Activated B cell treated with CpG ODN at 0.5 μM for 24 hours (primary cell): ENCODE measurements around the gene MROH2A. TPM values are rescaled to one million over a fixed set of nuclear protein-coding genes. Genes with fewer than 3 reads are reported as not detected.
"Not testable (repeated sequence)": the region's sequence is repeated elsewhere in the genome, so short reads cannot be mapped to it uniquely, and the experiment has no call there.

Experiments used
- ATAC-seq: fragments of 200-7000 bp; cut with Tn5 transposase; one replicate; pipeline ENCODE4 v1.10.0; 2021; ENCODE audit warnings: low read depth, mild to moderate bottlenecking, moderate library complexity
- CTCF ChIA-PET: fragments of 350-600 bp; sonication (Branson Sonifier 250); formaldehyde crosslinking; loops from one replicate; lab custom pipeline; 2021; ENCODE audit warnings: antibody characterized with exemption; lab: Charles Lee
- POLR2A ChIA-PET: fragments of 350-600 bp; sonication (Branson Sonifier 250); formaldehyde crosslinking; loops from one replicate; lab custom pipeline; 2021; ENCODE audit warnings: antibody characterized with exemption; lab: Charles Lee
- DNase-seq: peaks from one replicate; pipeline ENCODE4 v3.0.0; 2022
- H3K27ac Mint-ChIP-seq: one replicate; pipeline ENCODE4 v1.8.0; 2020; ENCODE audit warnings: mixed read lengths
- H3K27me3 Mint-ChIP-seq: one replicate; pipeline ENCODE4 v1.8.0; 2021; ENCODE audit warnings: mixed read lengths
- H3K36me3 Mint-ChIP-seq: one replicate; pipeline ENCODE4 v1.8.0; 2021; ENCODE audit warnings: low read depth, mixed read lengths
- H3K4me1 Mint-ChIP-seq: one replicate; pipeline ENCODE4 v1.8.0; 2021; ENCODE audit warnings: mixed read lengths
- H3K4me3 Mint-ChIP-seq: one replicate; pipeline ENCODE4 v1.8.0; 2020; ENCODE audit warnings: mild to moderate bottlenecking, mixed read lengths
- H3K9me3 Mint-ChIP-seq: one replicate; pipeline ENCODE4 v1.8.0; 2020; ENCODE audit warnings: mixed read lengths
- intact Hi-C: fragments of 100-400 bp; cut with micrococcal nuclease; formaldehyde crosslinking; loops from one replicate; pipeline ENCODE4 v1.15.1; 2024
- total RNA-seq: library from RNA; stranded (reverse); gene quantifications from 2 replicates; pipeline ENCODE4 v1.2.3, GENCODE V29; 2022
- TF ChIP-seq, protein P1 (sequence below): fragments of 200-600 bp; IDR thresholded peaks from one replicate; pipeline ENCODE4 v1.8.0; 2022; ENCODE audit warnings: antibody characterized with exemption, mild to moderate bottlenecking

The MROH2A gene
- total RNA-seq = not detected in 2 replicates

- Mint-ChIP-seq H3K4me3 (no peak within 1 kb of the TSS), H3K27me3 (peaks cover 27% of the 10 kb centered on the region), H3K9me3 (peaks cover 12% of the 10 kb centered on the region), H3K4me1 (no peaks in the 10 kb centered on the region), H3K36me3 (no peaks in the 10 kb centered on the region), H3K27ac (no peak within 1 kb of the TSS)
- ChIA-PET POLR2A (no interaction called here), CTCF (no interaction called here)
- TF ChIP-seq, protein P1, sequence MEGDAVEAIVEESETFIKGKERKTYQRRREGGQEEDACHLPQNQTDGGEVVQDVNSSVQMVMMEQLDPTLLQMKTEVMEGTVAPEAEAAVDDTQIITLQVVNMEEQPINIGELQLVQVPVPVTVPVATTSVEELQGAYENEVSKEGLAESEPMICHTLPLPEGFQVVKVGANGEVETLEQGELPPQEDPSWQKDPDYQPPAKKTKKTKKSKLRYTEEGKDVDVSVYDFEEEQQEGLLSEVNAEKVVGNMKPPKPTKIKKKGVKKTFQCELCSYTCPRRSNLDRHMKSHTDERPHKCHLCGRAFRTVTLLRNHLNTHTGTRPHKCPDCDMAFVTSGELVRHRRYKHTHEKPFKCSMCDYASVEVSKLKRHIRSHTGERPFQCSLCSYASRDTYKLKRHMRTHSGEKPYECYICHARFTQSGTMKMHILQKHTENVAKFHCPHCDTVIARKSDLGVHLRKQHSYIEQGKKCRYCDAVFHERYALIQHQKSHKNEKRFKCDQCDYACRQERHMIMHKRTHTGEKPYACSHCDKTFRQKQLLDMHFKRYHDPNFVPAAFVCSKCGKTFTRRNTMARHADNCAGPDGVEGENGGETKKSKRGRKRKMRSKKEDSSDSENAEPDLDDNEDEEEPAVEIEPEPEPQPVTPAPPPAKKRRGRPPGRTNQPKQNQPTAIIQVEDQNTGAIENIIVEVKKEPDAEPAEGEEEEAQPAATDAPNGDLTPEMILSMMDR = no peak
- intact Hi-C loops = no loop called here
- no peak for DNase-seq
- no peak for ATAC-seq
Measured at GRCh38 chr2:233778030-233778429, at the start of gene MROH2A. Gene MROH2A (plus strand): TSS chr2:233778330. CDS start chr2:233779359, 1,029 bp downstream.

DNA sequence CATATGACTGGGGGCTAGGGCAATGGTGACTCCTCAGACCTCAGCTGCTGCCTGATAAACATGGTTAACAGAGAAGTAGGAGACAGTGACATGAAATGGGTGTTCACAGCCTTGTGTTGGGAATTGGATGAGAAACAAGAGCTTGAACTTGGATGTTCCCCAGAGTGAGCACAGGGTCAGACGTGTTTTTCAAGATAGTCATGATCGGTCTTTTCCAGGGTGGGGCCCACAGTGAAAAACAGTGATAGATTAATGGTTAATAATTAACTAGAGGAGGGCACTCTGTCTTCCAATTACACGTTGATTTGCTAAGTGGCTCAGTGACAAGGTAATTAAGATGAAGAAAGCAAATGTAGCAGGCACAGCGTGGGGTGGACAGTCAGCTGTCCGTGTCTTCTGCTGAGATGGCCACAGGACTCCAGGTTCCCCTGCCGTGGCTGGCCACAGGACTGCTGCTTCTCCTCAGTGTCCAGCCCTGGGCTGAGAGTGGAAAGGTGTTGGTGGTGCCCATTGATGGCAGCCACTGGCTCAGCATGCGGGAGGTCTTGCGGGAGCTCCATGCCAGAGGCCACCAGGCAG lies 49.3 kb upstream of the MROH2A start, which contains the start of gene UGT1A3:
Gene UGT1A3, plus strand, starts transcription at position 320 of the 579 bp plus-strand sequence. Its CDS starts 85 bp downstream, at position 405.
- ChIA-PET CTCF (no interaction called here), POLR2A (no interaction called here)
- Mint-ChIP-seq H3K4me3 (no peak within 1 kb of the TSS), H3K27ac (no peak within 1 kb of the TSS), H3K4me1 (no peaks in the 10 kb centered on the region), H3K36me3 (no peaks in the 10 kb centered on the region), H3K27me3 (peaks cover 8% of the 10 kb centered on the region), H3K9me3 (no peaks in the 10 kb centered on the region)
- intact Hi-C loops = no loop called here
- TF ChIP-seq, protein P1 = no peak
- ATAC-seq (no peak), DNase-seq (no peak)

DNA sequence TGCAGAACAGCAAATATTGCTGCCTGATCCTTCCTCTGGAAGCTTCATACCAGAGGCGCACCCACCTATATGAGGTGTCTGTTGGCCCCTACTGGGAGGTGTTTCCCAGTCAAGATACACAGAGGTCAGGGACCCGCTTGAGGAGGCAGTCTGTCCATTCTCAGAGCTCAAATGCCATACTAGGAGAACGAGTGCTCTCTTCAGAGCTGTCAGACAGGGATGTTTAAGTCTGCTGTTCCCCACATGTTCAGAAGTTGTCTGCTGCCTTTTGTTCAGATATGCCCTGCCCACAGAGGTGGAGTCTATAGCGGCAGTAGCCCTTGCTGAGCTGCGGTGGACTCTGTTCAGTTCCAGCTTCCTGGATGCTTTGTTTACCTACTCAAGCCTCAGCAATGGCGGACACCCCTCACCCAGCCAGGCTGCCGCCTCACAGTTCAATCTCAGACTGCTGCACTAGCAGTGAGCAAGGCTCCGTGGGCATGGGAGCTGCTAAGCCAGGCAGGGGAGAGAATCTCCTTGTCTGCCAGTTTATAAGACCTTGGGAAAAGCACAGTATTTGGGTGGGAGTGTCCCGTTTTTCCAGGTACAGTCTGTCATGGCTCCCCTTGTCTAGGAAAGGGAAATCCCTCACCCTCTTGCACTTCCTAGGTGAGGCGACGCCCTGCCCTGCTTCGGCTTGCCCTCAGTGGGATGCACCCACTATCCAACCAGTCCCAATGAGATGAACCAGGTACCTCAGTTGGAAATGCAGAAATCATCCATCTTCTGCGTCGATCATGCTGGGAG lies 41.1 kb upstream of the MROH2A start:
- H3K9me3 Mint-ChIP-seq, CTCF ChIA-PET, H3K27ac Mint-ChIP-seq, H3K4me3 Mint-ChIP-seq, intact Hi-C loops, DNase-seq, H3K36me3 Mint-ChIP-seq, ATAC-seq, H3K4me1 Mint-ChIP-seq, POLR2A ChIA-PET: not testable (repeated sequence)
- H3K27me3 Mint-ChIP-seq = peaks cover 38% of the 10 kb centered on the region

DNA sequence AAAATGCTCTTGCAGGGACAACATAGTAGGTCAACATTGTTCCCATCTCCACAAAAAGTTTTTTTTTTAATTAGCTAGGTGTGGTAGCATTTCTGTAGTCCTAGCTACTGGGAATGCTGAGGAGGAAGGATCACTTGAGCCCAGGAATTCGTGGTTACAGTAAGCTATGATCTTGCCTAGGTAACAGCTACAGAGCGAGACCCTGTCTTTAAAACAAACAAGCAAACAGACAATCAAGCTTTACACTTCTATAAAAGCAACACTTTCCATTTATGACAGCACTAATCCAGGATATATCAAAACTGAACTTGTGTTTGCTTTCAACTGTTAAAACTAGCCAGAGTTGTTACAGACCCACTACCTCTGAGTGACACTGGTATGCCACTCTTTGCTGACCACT lies 37.3 kb upstream of the MROH2A start:
- CTCF ChIA-PET = no interaction called here
- intact Hi-C loops = no loop called here
- TF ChIP-seq, protein P1 = no peak
- POLR2A ChIA-PET = no interaction called here
- Mint-ChIP-seq H3K4me1 (no peaks in the 10 kb centered on the region), H3K27ac (no peak overlapping the region), H3K4me3 (no peak overlapping the region), H3K27me3 (peaks cover 40% of the 10 kb centered on the region), H3K9me3 (no peaks in the 10 kb centered on the region), H3K36me3 (no peaks in the 10 kb centered on the region)
- ATAC-seq (no peak), DNase-seq (no peak)

- CTCF ChIA-PET = no interaction called here
- H3K27me3 Mint-ChIP-seq = peaks cover 37% of the 10 kb centered on the region
- ATAC-seq (no peak), DNase-seq (no peak)
- POLR2A ChIA-PET = no interaction called here
- H3K9me3 Mint-ChIP-seq = no peaks in the 10 kb centered on the region
- H3K27ac Mint-ChIP-seq = no peak overlapping the region
- TF ChIP-seq, protein P1 = no peak
- intact Hi-C loops = no loop called here
- no peaks in the 10 kb centered on the region for H3K36me3 Mint-ChIP-seq
- no peaks in the 10 kb centered on the region for H3K4me1 Mint-ChIP-seq
- no peak overlapping the region for H3K4me3 Mint-ChIP-seq
Measured at GRCh38 chr2:233743464-233744259, 34.5 kb upstream of the MROH2A start.
